ENCODE measurements around the gene ASPN.

ASPN gene

DNA sequence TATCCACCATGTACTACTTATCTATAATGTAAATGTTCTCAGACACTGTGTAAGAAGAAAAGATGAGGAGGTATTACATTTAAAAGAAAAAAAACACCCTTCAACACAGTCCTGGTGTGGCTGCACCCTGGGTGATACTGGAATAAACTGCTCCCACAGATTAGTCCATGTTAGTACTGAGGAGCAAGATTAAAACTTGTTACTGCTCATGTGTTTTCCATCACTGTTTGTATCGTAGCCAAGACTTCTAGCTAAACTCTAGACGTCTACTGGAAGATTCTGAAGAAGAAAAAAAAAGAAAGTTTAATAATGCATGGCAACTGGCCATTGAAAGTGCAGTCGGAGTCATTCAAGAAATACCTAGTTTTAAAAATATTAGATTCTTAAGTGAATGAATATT is at the start of gene ASPN:
ASPN (minus strand) TSS at position 178 of the 400 bp plus-strand sequence.
- no peak for DNase-seq

DNA sequence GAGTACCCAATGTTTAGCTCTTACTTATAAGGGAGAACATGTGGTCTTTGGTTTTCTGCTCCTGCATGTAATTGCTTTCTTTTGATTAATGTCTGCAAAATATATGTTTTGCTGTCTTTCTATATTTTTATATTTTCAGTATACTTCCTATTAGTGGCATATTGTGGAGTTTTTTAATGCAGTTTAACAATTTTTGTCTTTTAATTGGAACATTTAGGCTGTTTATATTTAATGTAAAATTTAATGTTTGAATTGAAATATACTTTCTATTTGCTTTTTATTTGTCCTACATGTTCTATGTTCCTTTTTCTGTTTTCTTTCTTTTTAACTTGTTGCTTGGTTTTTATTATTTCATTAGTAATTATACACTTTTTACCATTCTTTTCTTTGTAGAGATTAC is 48.6 kb upstream of the ASPN start:
- DNase-seq: no peak

DNA sequence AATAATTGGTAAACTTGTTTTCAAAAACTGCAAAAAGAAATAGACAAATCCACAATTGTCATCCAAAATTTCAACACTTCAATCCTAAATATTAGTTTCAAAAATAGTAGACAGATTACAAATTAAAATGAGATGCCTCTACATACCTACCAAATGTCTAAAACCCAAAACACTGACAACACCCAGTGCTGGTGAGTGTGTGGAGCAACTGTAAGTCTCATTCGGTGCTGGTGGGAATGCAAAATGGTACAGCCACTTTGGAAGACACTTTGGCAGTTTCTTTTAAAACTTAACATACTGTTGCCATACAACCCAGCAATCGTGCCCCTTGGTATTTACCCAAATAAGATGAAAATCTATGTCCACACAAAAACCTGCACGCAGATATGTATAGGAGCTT is 46.8 kb upstream of the ASPN start:
- no peak for DNase-seq

GRCh38 chr9:92528522-92528849 is 46.2 kb upstream of the ASPN start:
- no peak for DNase-seq

DNA sequence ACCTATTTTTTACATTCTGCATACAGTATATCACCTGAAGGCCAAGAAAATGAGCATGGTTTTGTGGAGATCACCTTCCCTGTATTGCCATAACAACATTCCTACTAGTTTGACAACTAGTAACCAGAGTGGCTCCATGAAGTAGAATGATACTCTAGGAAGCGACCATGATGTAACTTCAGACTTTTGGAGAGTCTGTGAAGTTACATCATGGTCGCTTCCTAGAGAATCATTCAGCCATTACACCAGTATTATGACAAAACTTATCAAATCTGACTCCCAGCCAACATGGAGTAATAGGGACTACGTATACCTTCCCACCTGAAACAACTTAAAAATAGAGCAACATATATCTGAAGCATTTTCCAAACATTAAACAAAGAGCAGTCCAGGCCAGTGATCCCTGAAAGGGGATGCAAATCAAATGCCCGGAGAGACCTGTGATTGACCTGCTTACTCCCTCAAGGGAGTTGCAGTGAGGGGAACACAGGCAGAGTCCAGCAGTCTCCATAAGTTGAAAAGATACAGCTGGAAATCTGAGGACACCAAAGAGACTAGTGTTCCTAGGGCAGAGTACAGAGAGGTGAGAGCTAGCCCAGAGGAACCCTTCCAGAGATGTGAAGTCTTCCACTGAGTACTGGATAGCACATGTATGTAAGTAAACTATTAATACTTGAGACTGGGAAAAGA is 45.7 kb upstream of the ASPN start:
- DNase-seq: no peak

- no peak for DNase-seq
Observed at GRCh38 chr9:92527291-92527828, 45.1 kb upstream of the ASPN start.

- no peak for DNase-seq
Observed at GRCh38 chr9:92525306-92525705, 43.0 kb upstream of the ASPN start.

- DNase-seq: no peak
Observed at GRCh38 chr9:92524881-92525280, 42.6 kb upstream of the ASPN start.

DNA sequence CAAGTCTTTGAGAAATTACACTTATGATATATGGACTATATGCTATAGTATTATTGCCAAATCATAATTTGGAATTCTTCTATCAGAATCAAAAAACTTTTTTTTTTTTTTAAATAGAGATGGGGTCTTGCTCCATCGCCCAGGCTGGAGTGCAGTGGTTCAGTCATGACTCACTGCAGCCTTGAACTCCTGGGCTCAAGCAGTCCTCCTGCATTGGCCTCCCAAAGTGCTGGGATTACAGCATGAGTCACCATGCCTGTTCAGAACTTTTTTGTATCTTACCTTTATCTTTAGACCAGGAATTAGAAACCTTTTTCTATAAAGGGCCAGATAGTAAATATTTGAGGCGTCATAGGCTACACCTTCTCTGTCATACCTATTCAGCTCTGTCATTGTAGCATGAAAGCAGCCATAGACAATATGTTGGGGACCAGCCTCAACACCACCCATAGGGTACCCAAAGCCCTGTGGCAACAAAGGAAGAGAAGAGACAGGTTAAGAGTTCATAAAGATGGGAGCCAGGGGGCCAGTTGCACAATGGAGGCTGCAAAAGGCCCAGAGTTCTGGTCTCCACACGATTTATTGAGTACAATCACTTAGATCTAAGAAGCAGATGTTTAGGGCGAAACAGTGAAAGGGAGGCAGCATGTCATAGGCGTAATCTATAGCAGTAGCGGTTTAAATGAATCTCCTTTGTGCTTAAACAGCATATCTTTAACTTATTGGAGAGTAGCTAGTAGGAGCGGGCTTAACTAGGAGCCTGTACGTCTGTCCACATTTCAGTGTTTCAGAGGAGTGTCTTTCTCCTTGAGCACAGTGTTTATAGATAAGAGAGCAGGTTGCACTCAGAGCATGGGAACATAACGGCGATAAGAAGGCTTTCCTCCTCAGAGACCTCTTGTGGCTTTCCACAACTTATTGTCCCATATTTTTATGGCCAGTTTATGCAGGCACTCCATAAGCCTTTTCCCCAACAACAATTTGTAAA is 41.0 kb upstream of the ASPN start:
- DNase-seq: no peak

GRCh38 chr9:92520837-92521236 is 38.5 kb upstream of the ASPN start:
- DNase-seq: no peak

- no peak for DNase-seq
Observed at GRCh38 chr9:92518199-92518598, 35.9 kb upstream of the ASPN start.

GRCh38 chr9:92517046-92517445 is 34.7 kb upstream of the ASPN start:
- DNase-seq: no peak

GRCh38 chr9:92516521-92516920 is 34.2 kb upstream of the ASPN start:
- no peak for DNase-seq

GRCh38 chr9:92514635-92515034 is 32.3 kb upstream of the ASPN start:
- DNase-seq: no peak

DNA sequence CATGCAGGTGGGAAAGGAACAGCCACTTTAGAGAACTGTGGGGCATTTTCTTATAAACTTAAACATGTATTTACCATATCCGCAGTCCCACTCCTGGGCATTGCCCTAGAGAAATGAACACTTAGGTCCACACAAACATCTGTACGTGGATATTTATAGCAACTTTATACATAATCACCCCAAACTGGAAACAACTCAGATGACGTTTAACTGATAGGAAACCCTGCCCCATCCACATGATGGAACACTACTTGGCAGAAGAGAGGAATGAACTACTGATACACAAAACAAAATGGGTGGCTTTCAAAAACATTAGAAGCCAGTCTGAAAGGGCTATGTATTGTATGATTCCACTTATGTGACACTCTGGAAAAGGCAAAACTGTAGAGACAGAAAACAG is 31.0 kb upstream of the ASPN start:
- no peak for DNase-seq

DNA sequence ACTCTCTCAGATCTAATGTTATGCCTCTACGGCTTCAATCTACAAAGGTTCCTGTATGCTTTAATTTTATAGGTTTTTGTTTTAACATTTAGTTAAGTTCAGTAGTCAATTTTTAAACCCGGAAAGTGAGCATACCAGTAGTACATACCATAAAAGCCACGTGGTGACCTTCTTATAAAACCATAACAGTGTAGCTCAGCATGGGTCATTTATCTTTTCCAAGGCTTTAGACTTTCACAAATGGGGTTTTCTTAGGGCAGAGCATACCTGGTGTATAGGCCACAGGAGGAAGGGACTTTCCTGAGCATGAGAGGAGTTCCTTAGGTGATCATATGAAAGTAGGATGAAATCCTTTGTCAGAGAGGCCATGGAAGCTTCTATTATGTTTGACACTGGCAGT is 30.3 kb upstream of the ASPN start:
- DNase-seq: no peak

- no peak for DNase-seq
Observed at GRCh38 chr9:92510747-92511146, 28.4 kb upstream of the ASPN start.

DNA sequence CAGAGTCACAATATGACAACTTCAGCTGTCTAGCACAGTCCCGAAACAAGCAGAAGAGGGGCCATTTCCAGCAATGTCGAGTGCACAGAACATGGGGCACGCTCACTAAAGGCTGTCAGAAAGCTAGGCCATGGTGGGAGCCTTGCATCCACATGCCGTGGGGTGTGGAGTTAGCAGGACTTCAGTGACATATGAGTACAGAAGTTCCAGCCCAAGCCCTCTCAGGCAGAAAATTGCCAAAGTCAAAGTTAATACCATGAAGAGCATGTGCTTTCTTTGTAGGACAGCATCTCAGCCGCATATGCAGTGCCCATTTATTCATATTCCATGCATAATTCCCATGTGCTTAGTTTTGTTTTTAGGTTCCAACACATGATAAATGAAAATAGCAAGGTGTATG is 26.7 kb upstream of the ASPN start:
- DNase-seq: no peak

GRCh38 chr9:92508018-92508820 is 25.9 kb upstream of the ASPN start:
- DNase-seq: no peak

DNA sequence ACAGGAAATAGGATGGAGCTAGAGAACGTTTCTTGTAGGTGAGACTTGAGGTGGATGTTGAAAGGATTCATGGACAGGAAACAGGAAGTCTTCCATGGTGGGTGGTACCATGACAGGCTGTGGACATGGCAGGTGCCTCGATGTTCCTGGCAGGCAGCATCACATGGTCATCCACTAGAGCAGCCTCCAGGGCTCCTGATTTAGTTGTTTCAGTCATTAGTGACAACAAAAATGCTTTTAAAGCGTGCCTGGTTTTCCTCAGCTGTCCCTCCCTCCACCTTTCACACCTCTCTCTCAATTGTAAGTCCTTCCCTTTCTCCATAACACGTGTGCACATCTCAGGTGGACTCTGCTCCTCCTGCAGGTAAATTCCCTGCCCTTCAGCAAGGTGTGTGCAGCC is 25.2 kb upstream of the ASPN start:
- DNase-seq: no peak

GRCh38 chr9:92507005-92507404 is 24.7 kb upstream of the ASPN start:
- DNase-seq: no peak

DNA sequence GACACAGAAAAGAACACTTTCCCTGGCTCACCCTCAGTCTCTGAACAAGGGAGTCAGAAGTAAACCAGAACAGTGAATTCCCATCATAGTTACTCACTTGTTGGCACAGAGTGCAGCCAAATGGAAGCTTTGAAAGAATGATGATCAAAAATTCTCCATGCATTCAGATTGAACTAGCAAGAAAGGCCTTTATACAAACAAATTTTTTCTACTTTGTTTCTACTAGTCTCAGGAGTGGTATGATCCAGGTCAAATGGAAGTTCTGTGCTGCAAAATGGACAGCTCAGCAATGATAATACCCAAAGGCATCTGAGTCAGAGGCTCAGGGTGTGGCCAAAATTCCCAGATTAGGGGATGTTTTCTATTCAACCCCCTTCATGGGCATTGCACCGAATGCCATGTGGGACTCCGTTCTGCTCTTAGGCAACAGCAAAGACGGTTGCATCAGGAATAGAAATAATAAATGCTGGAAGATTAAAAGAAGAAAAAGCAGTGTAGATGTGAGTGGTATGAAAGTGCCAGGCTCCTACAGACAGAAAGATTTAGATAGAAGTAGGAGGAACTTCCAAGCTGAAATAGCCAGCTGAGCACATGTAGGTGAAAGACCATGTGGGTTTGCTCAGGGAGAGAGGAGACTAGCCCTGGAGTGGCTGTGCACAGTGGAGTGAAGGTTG is 24.0 kb upstream of the ASPN start:
- no peak for DNase-seq

- DNase-seq: no peak
Observed at GRCh38 chr9:92504881-92505280, 22.6 kb upstream of the ASPN start.
